ENCODE data around the gene PAQR6. TPM values are rescaled to one million over a fixed set of nuclear protein-coding genes. Genes with fewer than 3 reads are reported as not detected.

Gene PAQR6
- total and polyA plus RNA-seq, 2 of the 4 experiments (the other 2 are of a cell fraction): under 0.01 to 0.67 TPM

DNA sequence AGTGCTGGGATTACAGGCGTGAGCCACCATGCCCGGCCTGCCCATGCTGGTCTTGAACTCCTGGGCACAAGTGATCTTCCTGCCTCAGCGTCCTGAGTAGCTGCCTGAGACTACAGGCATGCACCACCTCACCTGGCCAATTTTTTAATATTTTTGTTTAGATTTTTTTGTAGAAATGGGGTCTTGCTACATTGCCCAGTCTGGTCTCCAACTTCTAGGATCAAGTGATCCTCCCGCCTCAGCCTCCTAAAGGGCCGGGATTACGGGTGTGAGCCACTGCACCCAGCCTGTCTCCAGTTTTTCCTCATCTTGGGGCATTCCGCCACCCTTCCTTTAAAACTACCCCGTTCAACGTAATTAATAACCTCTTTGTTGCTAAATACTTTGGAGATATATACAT, 27.6 kb downstream of the PAQR6 start:
- dilution Hi-C loops (cut with HindIII; ENCODE audit: low sequenced_read_pairs, unreplicated experiment): no loop called here
- Histone ChIP-seq H3K27me3 (ENCODE audit: control insufficient read depth, insufficient read depth, low read length) (no peaks in the 10 kb centered on the region), H2AFZ (replicated peaks; ENCODE audit: low read length, poor library complexity) (no peak overlapping the region), H2BK20ac (ENCODE audit: low read depth, low read length) (no peak overlapping the region), H3K9me1 (ENCODE audit: insufficient read depth, low read length) (peaks cover 4% of the 10 kb centered on the region), H3K4me1 (ENCODE audit: control insufficient read depth, insufficient read depth, low read length) (peaks cover 4% of the 10 kb centered on the region; the same call in 1 of the 2 replicates), H3K14ac (replicated peaks; ENCODE audit: low read depth, low read length) (no peak overlapping the region), H3K18ac (ENCODE audit: low read depth, low read length) (no peak overlapping the region), H3K4me3 (ENCODE audit: insufficient read depth, low read depth, low read length) (no peak overlapping the region), H2BK15ac (ENCODE audit: low read depth, low read length) (no peak overlapping the region), H3K56ac (ENCODE audit: extremely low read depth, insufficient read depth, low read length) (no peak overlapping the region), H2AK5ac (ENCODE audit: low read depth, low read length) (no peak overlapping the region), H3K79me1 (ENCODE audit: low read depth in 1 of 2, low read length in 2 of 2) (peaks cover 14 to 44% of the 10 kb centered on the region in 2 experiments), H2AK9ac (replicated peaks; ENCODE audit: low read depth, low read length, poor library complexity) (no peak overlapping the region), H3K27ac (ENCODE audit: insufficient read depth, low read length) (no peak overlapping the region), H3K4me2 (ENCODE audit: low read depth, low read length) (no peak overlapping the region), H3K23ac (ENCODE audit: low read depth, low read length) (no peak overlapping the region), H4K5ac (ENCODE audit: low read depth, low read length) (no peak overlapping the region), H4K20me1 (ENCODE audit: insufficient read depth, low read length) (no peaks in the 10 kb centered on the region), H3K9me3 (ENCODE audit: control insufficient read depth, insufficient read depth, low read length) (no peaks in the 10 kb centered on the region), H3K36me3 (ENCODE audit: control insufficient read depth, insufficient read depth, low read length) (peaks cover 13% of the 10 kb centered on the region), H3K9ac (ENCODE audit: low read depth, low read length) (no peak overlapping the region), H2BK120ac (ENCODE audit: low read depth, low read length) (no peak overlapping the region), H2BK5ac (ENCODE audit: low read depth, low read length, poor library complexity, severe bottlenecking) (no peak overlapping the region), H4K8ac (ENCODE audit: low read depth in 2 of 2, low read length in 2 of 2) (no peak overlapping the region), H3K4ac (ENCODE audit: low read depth, low read length) (no peak overlapping the region), H4K91ac (ENCODE audit: insufficient read depth, low read depth, low read length) (no peak overlapping the region)
- ChIA-PET POLR2A (ENCODE audit: unreplicated experiment) (no interaction called here), CTCF (interaction anchor here (0.6 kb wide), 1 partner anchor 229 kb away, joined by 3 read pairs; no protein-coding TSS in a partner anchor)
- WGBS, 2 experiments (ENCODE audit: extremely low coverage in 2 of 2, insufficient read length in 1 of 2): 93% methylated on average over 3 of the region's 9 CpGs; no CpG with 5 or more reads in 1 of the 2 experiments
- DNase-seq (no peak), ATAC-seq (ENCODE audit: low read depth) (no peak)
- intact Hi-C loops (cut with micrococcal nuclease): no loop called here
- in situ Hi-C loops (cut with MboI; ENCODE audit: low sequenced_read_pairs): loop anchor here (5.0 kb wide), 1 partner anchor 128 kb away; no protein-coding TSS in a partner anchor
- no TSS peak for BruUV-seq (replicated peaks)
- TF ChIP-seq CEBPB (IDR thresholded peaks at IDR 0.05; ENCODE audit: low read depth, low read length): no peak
- no peak for TF ChIP-seq MAFK (IDR thresholded peaks at IDR 0.05; ENCODE audit: low read depth, low read length)
- TF ChIP-seq POLR2A (IDR thresholded peaks at IDR 0.05; ENCODE audit: low read depth, low read length): no peak
- TF ChIP-seq RAD21 (IDR thresholded peaks at IDR 0.05; ENCODE audit: low read length): no peak
- no peak for TF ChIP-seq MAZ (IDR thresholded peaks at IDR 0.05; ENCODE audit: borderline replicate concordance, low read depth, low read length)
- TF ChIP-seq, protein P1, sequence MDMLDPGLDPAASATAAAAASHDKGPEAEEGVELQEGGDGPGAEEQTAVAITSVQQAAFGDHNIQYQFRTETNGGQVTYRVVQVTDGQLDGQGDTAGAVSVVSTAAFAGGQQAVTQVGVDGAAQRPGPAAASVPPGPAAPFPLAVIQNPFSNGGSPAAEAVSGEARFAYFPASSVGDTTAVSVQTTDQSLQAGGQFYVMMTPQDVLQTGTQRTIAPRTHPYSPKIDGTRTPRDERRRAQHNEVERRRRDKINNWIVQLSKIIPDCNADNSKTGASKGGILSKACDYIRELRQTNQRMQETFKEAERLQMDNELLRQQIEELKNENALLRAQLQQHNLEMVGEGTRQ (IDR thresholded peaks at IDR 0.05; ENCODE audit: low read depth, low read length): no peak
- no peak for TF ChIP-seq RCOR1 (IDR thresholded peaks at IDR 0.05; ENCODE audit: insufficient replicate concordance, low read length)
- no peak for TF ChIP-seq SMC3 (IDR thresholded peaks at IDR 0.05; ENCODE audit: low read depth, low read length)
- no peak for TF ChIP-seq BHLHE40 (IDR thresholded peaks at IDR 0.05; ENCODE audit: low read depth, low read length)
